H9 (cell line): ENCODE measurements around the gene TMC4. TPM values are rescaled to one million over a fixed set of nuclear protein-coding genes. Genes with fewer than 3 reads are reported as not detected.

ENCODE experiments used
- DNase-seq: peaks from one replicate; pipeline ENCODE4 v3.0.0-alpha.2; 2017
- H2AFZ ChIP-seq: one replicate; pipeline ENCODE4 v1.6.1; 2013; ENCODE audit warnings: mild to moderate bottlenecking, low read length, control low read depth, moderate library complexity
- H2AK5ac ChIP-seq: 2 replicates; pipeline ENCODE4 v1.6.1; 2013; ENCODE audit warnings: low read length, control low read depth, mixed read lengths; ENCODE audit not compliant: insufficient read length
- H2BK120ac ChIP-seq: one replicate; pipeline ENCODE4 v1.6.1; 2013; ENCODE audit warnings: low read depth, mild to moderate bottlenecking, low read length, control low read depth, inconsistent platforms; ENCODE audit not compliant: poor library complexity, severe bottlenecking
- H2BK12ac ChIP-seq: 2 replicates; pipeline ENCODE4 v1.6.1; 2013; ENCODE audit warnings: low read length, control low read depth, mixed read lengths, low read depth; ENCODE audit not compliant: insufficient read length
- H2BK15ac ChIP-seq: 2 replicates; pipeline ENCODE4 v1.6.1; 2013; ENCODE audit warnings: low read depth, low read length, control low read depth
- H2BK20ac ChIP-seq: one replicate; pipeline ENCODE4 v1.6.1; 2013; ENCODE audit warnings: low read depth, mild to moderate bottlenecking, low read length, control low read depth, inconsistent platforms; ENCODE audit not compliant: poor library complexity, severe bottlenecking
- H2BK5ac ChIP-seq: 2 replicates; pipeline ENCODE4 v1.6.1; 2013; ENCODE audit warnings: low read length, control low read depth, mixed read lengths; ENCODE audit not compliant: insufficient read length
- H3K14ac ChIP-seq: 2 replicates; pipeline ENCODE4 v1.6.1; 2013; ENCODE audit warnings: low read length, control low read depth; ENCODE audit not compliant: insufficient read depth
- H3K18ac ChIP-seq: 2 replicates; pipeline ENCODE4 v1.6.1; 2013; ENCODE audit warnings: low read depth, mild to moderate bottlenecking, mixed read lengths, low read length, control low read depth; ENCODE audit not compliant: insufficient read length
- H3K23ac ChIP-seq: 2 replicates; pipeline ENCODE4 v1.6.1; 2013; ENCODE audit warnings: low read length, control low read depth, mixed read lengths, low read depth; ENCODE audit not compliant: insufficient read length
- H3K23me2 ChIP-seq: 2 replicates; pipeline ENCODE4 v1.6.1; 2013; ENCODE audit warnings: low read depth, mild to moderate bottlenecking, mixed read lengths, low read length, control low read depth; ENCODE audit not compliant: insufficient read length, poor library complexity, severe bottlenecking
- H3K27ac ChIP-seq: 2 replicates; pipeline ENCODE4 v1.5.1; 2013; ENCODE audit warnings: low read length, control low read depth, mixed read lengths, low read depth; ENCODE audit not compliant: insufficient read length
- H3K27me3 ChIP-seq: 2 replicates; pipeline ENCODE4 v1.6.1; 2013; ENCODE audit warnings: low read length, control low read depth, inconsistent platforms; ENCODE audit not compliant: insufficient read depth
- H3K4ac ChIP-seq: 2 replicates; pipeline ENCODE4 v1.6.1; 2013; ENCODE audit warnings: low read depth, mild to moderate bottlenecking, control low read depth, inconsistent platforms, low read length, moderate library complexity
- H3K4me1 ChIP-seq: 2 replicates; pipeline ENCODE4 v1.6.1; 2013; ENCODE audit warnings: low read length, control low read depth, inconsistent platforms; ENCODE audit not compliant: insufficient read depth
- H3K4me2 ChIP-seq: 2 replicates; pipeline ENCODE4 v1.6.1; 2013; ENCODE audit warnings: low read length, control low read depth, mixed read lengths; ENCODE audit not compliant: insufficient read length, insufficient read depth
- H3K56ac ChIP-seq: 2 replicates; pipeline ENCODE4 v1.6.1; 2013; ENCODE audit warnings: low read depth, mild to moderate bottlenecking, mixed read lengths, low read length, control low read depth; ENCODE audit not compliant: insufficient read length
- H3K79me1 ChIP-seq: 2 replicates; pipeline ENCODE4 v1.6.1; 2013; ENCODE audit warnings: low read depth, mild to moderate bottlenecking, moderate library complexity, low read length, control low read depth, inconsistent platforms; ENCODE audit not compliant: insufficient read depth, poor library complexity, severe bottlenecking
- H3K79me2 ChIP-seq: 2 replicates; pipeline ENCODE4 v1.6.1; 2013; ENCODE audit warnings: low read length, control low read depth, inconsistent platforms; ENCODE audit not compliant: insufficient read depth
- H3K9ac ChIP-seq: 2 replicates; pipeline ENCODE4 v1.6.1; 2013; ENCODE audit warnings: low read length, control low read depth, mixed read lengths; ENCODE audit not compliant: insufficient read length; ENCODE audit errors: extremely low read depth
- H3K9me3 ChIP-seq: one replicate; pipeline ENCODE4 v1.6.1; 2013; ENCODE audit warnings: low read depth, low read length, inconsistent platforms; ENCODE audit not compliant: control insufficient read depth
- H3T11ph ChIP-seq: one replicate; pipeline ENCODE4 v1.6.1; 2013; ENCODE audit warnings: mild to moderate bottlenecking, low read length, control low read depth, inconsistent platforms
- H4K20me1 ChIP-seq: one replicate; pipeline ENCODE4 v1.6.1; 2013; ENCODE audit not compliant: control insufficient read depth, insufficient read length, insufficient read depth
- H4K5ac ChIP-seq: 2 replicates; pipeline ENCODE4 v1.6.1; 2013; ENCODE audit warnings: low read depth, mild to moderate bottlenecking, mixed read lengths, low read length, control low read depth; ENCODE audit not compliant: insufficient read length
- H4K8ac ChIP-seq: replicated peaks from 2 replicates; pipeline ENCODE4 v1.6.1; 2013; ENCODE audit warnings: low read length, control low read depth, mixed read lengths, low read depth; ENCODE audit not compliant: insufficient read length
- H4K91ac ChIP-seq: 2 replicates; pipeline ENCODE4 v1.6.1; 2013; ENCODE audit warnings: low read depth, mild to moderate bottlenecking, moderate library complexity, mixed read lengths, low read length, control low read depth; ENCODE audit not compliant: insufficient read length
- H3K27ac Mint-ChIP-seq, 3 experiments: 2 replicates in 2 of 3; 3 replicates in 1 of 3; pipeline ENCODE4 v1.8.0; 2020 to 2021; ENCODE audit warnings: mixed read lengths in 3 of 3, mild to moderate bottlenecking in 1 of 3, moderate library complexity in 1 of 3
- H3K27me3 Mint-ChIP-seq: 2 replicates; pipeline ENCODE4 v1.8.0; 2021; ENCODE audit warnings: low read depth, mild to moderate bottlenecking, moderate library complexity, mixed read lengths
- H3K36me3 Mint-ChIP-seq, 3 experiments: 2 replicates in 2 of 3; 3 replicates in 1 of 3; pipeline ENCODE4 v1.8.0; 2020 to 2021; ENCODE audit warnings: low read depth in 3 of 3, mixed read lengths in 3 of 3; ENCODE audit not compliant: insufficient read depth in 1 of 3
- H3K4me1 Mint-ChIP-seq, 2 experiments: 2 replicates each; pipeline ENCODE4 v1.8.0; 2020; ENCODE audit warnings: mixed read lengths in 2 of 2
- H3K4me3 Mint-ChIP-seq, 2 experiments: 2 replicates in 1 of 2; 3 replicates in 1 of 2; pipeline ENCODE4 v1.8.0; 2020 to 2021; ENCODE audit warnings: mild to moderate bottlenecking in 2 of 2, mixed read lengths in 2 of 2, moderate library complexity in 1 of 2
- H3K9me3 Mint-ChIP-seq, 2 experiments: 2 replicates in 1 of 2; 3 replicates in 1 of 2; pipeline ENCODE4 v1.8.0; 2020; ENCODE audit warnings: mild to moderate bottlenecking in 2 of 2, mixed read lengths in 2 of 2, moderate library complexity in 1 of 2
- CTCF ChIP-seq: fragments of 200-600 bp; sonication (generic); conservative IDR thresholded peaks from 3 replicates; pipeline ENCODE4 v1.8.0; 2021; ENCODE audit warnings: antibody characterized with exemption, mild to moderate bottlenecking
- WGBS: extraction: QIAGEN DNeasy Blood & Tissue Kit; methylation state at CpG from one replicate; pipeline ENCODE4 v1.1.7; 2013; ENCODE audit warnings: missing lambda C conversion rate, low lambda C conversion rate, mixed read lengths; ENCODE audit not compliant: insufficient read length; ENCODE audit errors: extremely low coverage; 5-methylcytosine and 5-hydroxymethylcytosine counted together
- total RNA-seq: library from RNA; stranded (reverse); gene quantifications from 2 replicates; pipeline ENCODE4 v1.2.1, GENCODE V29; 2021

Gene TMC4
- total RNA-seq, 1 experiment from 2014 or later, result 12.2 TPM

GRCh38 chr19:54191011-54191810 is 18.3 kb upstream of the TMC4 start, which contains the start of gene TSEN34:
TSEN34 (plus strand) TSS chr19:54191308; CDS start chr19:54191365, 57 bp downstream.
- H3K27me3 Mint-ChIP-seq, result no peaks in the 10 kb centered on the region
- Histone ChIP-seq H3K27me3 (no peaks in the 10 kb centered on the region), H3K9me3 (no peaks in the 10 kb centered on the region), H4K20me1 (peaks cover 3% of the 10 kb centered on the region), H3K27ac (peak within 1 kb of the TSS; percentile 80), H3K23ac (no peak within 1 kb of the TSS), H4K5ac (peak within 1 kb of the TSS; percentile 36), H3K9ac (peak within 1 kb of the TSS; percentile 82), H3K23me2 (peaks cover 11% of the 10 kb centered on the region), H4K91ac (no peak within 1 kb of the TSS), H2BK5ac (peak within 1 kb of the TSS; percentile 42), H3K18ac (peak within 1 kb of the TSS; percentile 94), H2BK20ac (no peak within 1 kb of the TSS), H2BK12ac (peak within 1 kb of the TSS; percentile 6), H3K4me1 (peaks cover 3% of the 10 kb centered on the region; the same call in 1 of the 2 replicates), H2AK5ac (no peak within 1 kb of the TSS), H3T11ph (no peak within 1 kb of the TSS), H3K56ac (no peak within 1 kb of the TSS), H3K79me1 (no peaks in the 10 kb centered on the region), H3K4ac (no peak within 1 kb of the TSS; the same call in 1 of the 2 replicates), H3K4me2 (peak within 1 kb of the TSS; percentile 89), H3K79me2 (no peaks in the 10 kb centered on the region), H2AFZ (no peak within 1 kb of the TSS), H3K14ac (peak within 1 kb of the TSS; percentile 94), H2BK120ac (no peak within 1 kb of the TSS), H4K8ac (no peak within 1 kb of the TSS), H2BK15ac (no peak within 1 kb of the TSS; the same call in 1 of the 2 replicates)
- no CpG with 5 or more reads among the region's 77 CpGs for WGBS
- H3K4me3 Mint-ChIP-seq, result peak within 1 kb of the TSS; percentile 87 to 93
- no peak for TF ChIP-seq CTCF
- peaks cover 13 to 29% of the 10 kb centered on the region in 2 experiments for H3K4me1 Mint-ChIP-seq
- peak; percentile 84 for DNase-seq
- no peaks in the 10 kb centered on the region for H3K9me3 Mint-ChIP-seq
- peak within 1 kb of the TSS; percentile 100 for H3K27ac Mint-ChIP-seq
- H3K36me3 Mint-ChIP-seq, result peaks cover 28 to 55% (median 55%) of the 10 kb centered on the region in 3 experiments
